Thyroid gland (tissue), 4 donors: Measurements from ENCODE around the gene SEMA4D. TPM values are rescaled to one million over a fixed set of nuclear protein-coding genes. Genes with fewer than 3 reads are reported as not detected.

Experiments used
- DNase-seq, 2 donors: peaks; one replicate each; pipeline ENCODE4 v3.0.0-alpha.2; 2019
- H3K27ac ChIP-seq, 3 donors: fragments of 200-600 bp; sonication (generic); 1 replicate in 2 of 3; 2 replicates in 1 of 3; pipeline ENCODE4 v1.5.1; 2016 to 2019; ENCODE audit warnings: mild to moderate bottlenecking in 1 of 3, moderate library complexity in 1 of 3
- H3K27me3 ChIP-seq: fragments of 200-600 bp; sonication (generic); one replicate; pipeline ENCODE4 v1.5.1; 2019
- H3K36me3 ChIP-seq, 2 donors: fragments of 200-600 bp; sonication (generic); one replicate each; pipeline ENCODE4 v1.5.1; 2016 to 2019
- H3K4me1 ChIP-seq, 2 donors: fragments of 200-600 bp; sonication (generic); one replicate each; pipeline ENCODE4 v1.5.1; 2017 to 2019
- H3K4me3 ChIP-seq, 3 donors: fragments of 200-600 bp; sonication (generic); replicated peaks in 1 of 3; 1 replicate in 2 of 3; 2 replicates in 1 of 3; pipeline ENCODE4 v1.5.1; 2016; ENCODE audit warnings: mild to moderate bottlenecking in 1 of 3
- H3K9me3 ChIP-seq: fragments of 200-600 bp; sonication (generic); one replicate; pipeline ENCODE4 v1.5.1; 2017
- CTCF ChIP-seq, 6 experiments: fragments of 200-600 bp in 3 of 6; fragments of 450-650 bp in 3 of 6; sonication (generic) in 3 of 6; IDR thresholded peaks; one replicate each; pipeline ENCODE4 v1.5.1; 2016 to 2019; ENCODE audit warnings: antibody characterized with exemption in 6 of 6, mild to moderate bottlenecking in 2 of 6, inconsistent platforms in 1 of 6, moderate library complexity in 1 of 6
- POLR2A ChIP-seq, 2 donors: fragments of 450-650 bp; IDR thresholded peaks; one replicate each; pipeline ENCODE4 v1.6.1; 2017; ENCODE audit warnings: antibody characterized with exemption in 2 of 2, mild to moderate bottlenecking in 2 of 2, moderate library complexity in 1 of 2
- WGBS, 2 donors: methylation state at CpG; one replicate each; pipeline ENCODE4 v1.1.5; 2017; 5-methylcytosine and 5-hydroxymethylcytosine counted together
- intact Hi-C: fragments of 100-400 bp; cut with DNase I; formaldehyde crosslinking; loops from one replicate; pipeline ENCODE4 v1.15.1; 2023
- total RNA-seq, 4 donors: library from RNA; depleted of rRNA; stranded (reverse); fragments of >200 nt; gene quantifications; one replicate each; pipeline ENCODE4 v1.2.3, GENCODE V29; 2016

Gene SEMA4D
- total RNA-seq, 4 donors from 2014 or later, result 19.9 to 29.6 (median 28.9) TPM

DNA sequence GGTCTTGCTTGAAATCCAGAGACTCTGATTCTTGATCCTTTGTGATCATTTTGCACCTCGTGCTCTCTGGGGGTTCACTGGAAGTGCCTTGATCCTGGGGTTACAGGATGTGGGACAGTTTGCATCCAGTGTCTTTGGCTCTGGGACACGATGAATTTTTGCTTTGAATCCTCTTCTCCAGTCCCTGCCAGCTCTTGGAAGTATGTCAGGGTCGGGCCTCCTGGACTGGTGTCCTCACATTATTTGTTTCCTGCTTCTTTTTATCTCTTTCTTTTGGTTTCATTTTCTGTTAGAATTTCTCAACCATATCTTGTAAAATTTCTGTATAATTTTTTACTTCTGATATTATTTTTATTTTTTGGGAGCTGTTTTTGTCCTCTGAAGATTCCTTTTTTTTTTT is 145.5 kb downstream of the SEMA4D start:
- Histone ChIP-seq H3K27ac (peak overlapping the region; percentile 43 to 69 (median 54)), H3K36me3 (peaks cover 71 to 77% of the 10 kb centered on the region in 2 donors), H3K4me3 (no peak overlapping the region), H3K27me3 (no peaks in the 10 kb centered on the region), H3K9me3 (no peaks in the 10 kb centered on the region), H3K4me1 (peaks cover 15 to 33% of the 10 kb centered on the region in 2 donors)
- intact Hi-C loops, result no loop called here
- DNase-seq, result no peak
- TF ChIP-seq POLR2A (IDR thresholded peaks at IDR 0.05), result no peak
- TF ChIP-seq CTCF (IDR thresholded peaks at IDR 0.05), result no peak
- WGBS, 2 donors, result 58% methylated on average over 3 of the region's 3 CpGs

DNA sequence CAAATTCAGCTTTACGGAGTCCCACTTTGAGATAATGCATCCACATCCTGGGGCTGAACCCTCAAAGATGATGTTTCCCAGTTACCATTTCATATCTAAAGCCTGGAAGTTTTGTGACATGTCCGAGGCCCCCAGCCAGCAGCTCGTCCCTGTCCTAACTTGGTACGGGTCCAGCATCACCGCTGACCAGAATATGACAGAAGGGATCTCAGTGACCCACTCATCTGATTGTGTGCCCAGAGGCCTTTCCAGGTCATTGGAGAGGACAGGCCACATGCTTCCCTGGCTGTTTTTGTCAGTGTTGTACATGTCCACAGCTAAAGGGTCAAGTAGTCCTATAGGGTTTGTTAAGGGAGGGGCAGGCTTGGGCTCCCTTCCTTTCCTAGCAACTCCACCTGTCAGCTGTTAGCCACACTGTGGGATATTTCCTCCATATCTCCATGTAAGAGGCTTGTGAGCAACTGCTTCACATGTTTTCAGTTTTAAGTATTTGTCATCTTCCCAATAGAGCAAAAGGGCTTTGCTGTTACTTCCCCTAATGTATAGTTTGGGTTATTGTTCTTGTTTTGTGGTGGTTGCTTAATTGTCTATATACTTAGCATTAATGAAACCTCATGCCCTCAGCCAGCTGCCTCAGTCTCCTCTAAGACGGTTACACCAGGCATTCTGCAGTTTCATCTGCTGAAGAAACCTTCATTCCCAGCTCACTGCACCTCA is 146.2 kb downstream of the SEMA4D start:
- Histone ChIP-seq H3K9me3 (no peaks in the 10 kb centered on the region), H3K4me1 (peaks cover 15 to 32% of the 10 kb centered on the region in 2 donors), H3K4me3 (no peak overlapping the region), H3K27ac (peak overlapping the region; percentile 43 to 69 (median 54)), H3K36me3 (peaks cover 76 to 77% of the 10 kb centered on the region in 2 donors), H3K27me3 (no peaks in the 10 kb centered on the region)
- intact Hi-C loops, result no loop called here
- no peak for DNase-seq
- 92 to 95% methylated on average over 6 of the region's 6 CpGs for WGBS, 2 donors
- TF ChIP-seq CTCF (IDR thresholded peaks at IDR 0.05) (no peak), POLR2A (IDR thresholded peaks at IDR 0.05) (no peak)

DNA sequence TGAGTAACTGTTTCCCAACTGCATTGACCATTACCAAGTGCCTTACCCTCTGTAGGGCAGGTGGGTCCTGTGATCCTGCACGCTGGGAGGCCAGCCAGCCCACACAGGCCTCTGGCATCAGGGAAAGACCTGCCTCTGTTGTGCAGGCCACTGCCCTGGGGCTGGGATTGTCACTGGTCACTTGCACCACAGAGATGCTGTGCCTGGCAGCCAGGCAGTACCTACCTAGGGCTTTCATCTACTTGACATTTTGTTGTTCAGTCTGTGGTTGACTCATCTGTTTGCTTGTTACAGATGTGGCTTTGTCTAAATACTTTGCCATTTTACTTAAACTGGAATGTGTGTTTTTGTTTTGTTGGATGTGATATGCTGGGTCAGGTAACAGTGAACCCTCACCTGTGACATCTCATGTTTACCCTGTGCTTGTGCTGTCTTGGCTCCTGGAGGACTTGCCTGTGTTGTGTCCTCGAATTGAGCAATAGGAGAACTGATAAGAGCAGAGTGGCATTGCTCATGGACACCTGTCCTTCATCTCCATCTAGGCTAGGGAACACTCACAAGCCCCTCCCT is 146.8 kb downstream of the SEMA4D start:
- TF ChIP-seq CTCF (IDR thresholded peaks at IDR 0.05) (no peak), POLR2A (IDR thresholded peaks at IDR 0.05) (no peak)
- DNase-seq, result no peak
- Histone ChIP-seq H3K9me3 (no peaks in the 10 kb centered on the region), H3K36me3 (peaks cover 70 to 77% of the 10 kb centered on the region in 2 donors), H3K27me3 (no peaks in the 10 kb centered on the region), H3K4me1 (peaks cover 15 to 32% of the 10 kb centered on the region in 2 donors), H3K27ac (peak overlapping the region in 1 of 3 donors; percentile 54), H3K4me3 (no peak overlapping the region)
- intact Hi-C loops, result no loop called here
- 71 to 95% methylated on average over 2 of the region's 2 CpGs for WGBS, 2 donors

DNA sequence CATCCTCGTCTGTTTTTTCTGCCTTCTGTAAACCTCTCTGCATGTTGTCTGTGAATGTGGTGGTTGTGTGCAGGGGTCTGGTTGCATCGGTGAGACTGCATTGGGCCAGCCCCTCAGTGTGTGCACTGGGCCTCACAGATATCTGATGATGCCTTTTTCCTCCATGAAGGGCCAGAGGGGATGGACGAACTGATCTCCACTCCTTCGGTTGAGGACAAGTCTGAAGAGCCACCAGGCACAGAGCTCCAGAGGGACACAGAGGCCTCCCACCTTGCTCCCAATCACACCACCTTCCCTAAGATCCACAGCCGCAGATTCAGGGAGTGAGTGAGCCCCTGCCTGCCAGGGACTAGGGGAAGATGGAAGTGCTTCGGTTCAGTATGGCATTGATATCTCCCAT is 148.3 kb downstream of the SEMA4D start:
- H3K36me3 ChIP-seq, result peaks cover 67 to 78% of the 10 kb centered on the region in 2 donors

More for the DNA sequence above, 148.3 kb downstream of the SEMA4D start:
- no peaks in the 10 kb centered on the region for H3K9me3 ChIP-seq
- no peak overlapping the region for H3K4me3 ChIP-seq
- H3K27ac ChIP-seq, result no peak overlapping the region
- TF ChIP-seq POLR2A (IDR thresholded peaks at IDR 0.05), result no peak
- no peak for TF ChIP-seq CTCF (IDR thresholded peaks at IDR 0.05)
- no peaks in the 10 kb centered on the region for H3K27me3 ChIP-seq
- WGBS, 2 donors, result 94 to 98% methylated on average over 6 of the region's 6 CpGs
- no peak for DNase-seq
- intact Hi-C loops, result no loop called here
- H3K4me1 ChIP-seq, result peaks cover 15 to 32% of the 10 kb centered on the region in 2 donors
